Karpas-422 (cell line): ENCODE data around the gene LAIR1. TPM values are rescaled to one million over a fixed set of nuclear protein-coding genes. Genes with fewer than 3 reads are reported as not detected.

Experiments used
- DNase-seq: peaks from one replicate; pipeline ENCODE4 v3.0.0-alpha.2; 2015
- H2AFZ ChIP-seq: fragments of 200-600 bp; sonication (generic); 2 replicates; pipeline ENCODE4 v1.6.1; 2014; ENCODE audit warnings: antibody characterized with exemption, low read length, mixed read lengths
- H3K27ac ChIP-seq: fragments of 200-600 bp; sonication (generic); 2 replicates; pipeline ENCODE4 v1.5.1; 2014; ENCODE audit warnings: mild to moderate bottlenecking, low read length, moderate library complexity
- H3K27me3 ChIP-seq: fragments of 200-600 bp; sonication (generic); 2 replicates; pipeline ENCODE4 v1.6.1; 2014; ENCODE audit warnings: low read length, mixed read lengths
- H3K36me3 ChIP-seq: fragments of 200-600 bp; sonication (generic); 2 replicates; pipeline ENCODE4 v1.6.1; 2014; ENCODE audit warnings: low read length, mixed read lengths; ENCODE audit not compliant: insufficient read depth
- H3K4me1 ChIP-seq: fragments of 200-600 bp; sonication (generic); 2 replicates; pipeline ENCODE4 v1.6.1; 2014; ENCODE audit warnings: mild to moderate bottlenecking, low read length, mixed read lengths
- H3K4me2 ChIP-seq: fragments of 200-600 bp; sonication (generic); 2 replicates; pipeline ENCODE4 v1.6.1; 2014; ENCODE audit warnings: low read length, low read depth, mild to moderate bottlenecking; ENCODE audit not compliant: poor library complexity, severe bottlenecking
- H3K4me3 ChIP-seq: fragments of 200-600 bp; sonication (generic); 2 replicates; pipeline ENCODE4 v1.5.1; 2014; ENCODE audit warnings: mild to moderate bottlenecking, antibody characterized with exemption, low read length, mixed read lengths
- H3K79me2 ChIP-seq: fragments of 200-600 bp; sonication (generic); 2 replicates; pipeline ENCODE4 v1.6.1; 2014; ENCODE audit warnings: mild to moderate bottlenecking, low read length, mixed read lengths
- H3K9ac ChIP-seq: fragments of 200-600 bp; sonication (generic); 2 replicates; pipeline ENCODE4 v1.6.0; 2014; ENCODE audit warnings: low read length
- H3K9me2 ChIP-seq: fragments of 200-600 bp; sonication (generic), shearing (Covaris generic); replicated peaks from 2 replicates; pipeline ENCODE4 v1.6.0; 2014; ENCODE audit warnings: mild to moderate bottlenecking, low read length, moderate library complexity; ENCODE audit not compliant: insufficient read depth
- H3K9me3 ChIP-seq: fragments of 300-700, 200-600 bp; sonication (generic); 2 replicates; pipeline ENCODE4 v1.6.1; 2014; ENCODE audit warnings: low read length, mixed read lengths
- H4K20me1 ChIP-seq: fragments of 200-600 bp; sonication (generic); 2 replicates; pipeline ENCODE4 v1.6.1; 2014; ENCODE audit warnings: mild to moderate bottlenecking, antibody characterized with exemption, low read length, low read depth; ENCODE audit not compliant: insufficient read depth
- total RNA-seq: library from RNA; depleted of rRNA; stranded (reverse); fragments of >200 nt; shearing (Covaris generic); gene quantifications from 2 replicates; pipeline ENCODE4 v1.2.3, GENCODE V29; 2014; ENCODE audit warnings: low replicate concordance

The LAIR1 gene
- total RNA-seq, 1 experiment from 2014 or later, result 0.15 TPM

DNA sequence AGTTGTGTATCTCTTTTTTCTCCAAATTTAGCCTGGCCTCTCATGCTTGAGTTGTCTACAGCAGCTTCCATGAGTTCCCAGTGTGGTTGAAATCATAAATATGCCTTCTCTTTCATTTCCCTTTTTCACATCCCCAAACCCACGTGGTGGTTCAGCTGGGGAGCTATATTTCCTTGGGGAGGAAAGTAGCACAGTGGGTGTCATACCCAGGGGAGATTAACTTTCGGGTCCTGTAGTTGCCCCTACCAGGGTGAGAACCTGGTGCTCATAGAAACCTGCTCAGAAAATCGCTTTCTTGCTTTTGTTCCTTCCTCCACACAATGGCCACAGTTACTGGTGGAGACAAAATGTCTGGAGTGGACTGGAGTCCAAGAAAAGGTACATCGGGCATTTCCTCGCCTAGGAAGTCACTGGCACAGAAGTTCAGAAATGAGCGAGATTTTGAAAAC is 18.8 kb downstream of the LAIR1 start:
- Histone ChIP-seq H3K27me3 (no peaks in the 10 kb centered on the region), H3K4me3 (peak overlapping the region; percentile 16; the same call in 1 of the 2 replicates), H3K9me2 (no peaks in the 10 kb centered on the region), H3K4me1 (peaks cover 28% of the 10 kb centered on the region), H3K9ac (no peak overlapping the region), H3K9me3 (no peaks in the 10 kb centered on the region), H3K4me2 (peak overlapping the region; percentile 65), H3K36me3 (no peaks in the 10 kb centered on the region), H3K79me2 (no peaks in the 10 kb centered on the region), H2AFZ (no peak overlapping the region), H4K20me1 (no peaks in the 10 kb centered on the region), H3K27ac (0 out of 2 replicates have a peak overlapping the region, but pooled peaks have one; percentile 3)
- DNase-seq, result peak; percentile 87

DNA sequence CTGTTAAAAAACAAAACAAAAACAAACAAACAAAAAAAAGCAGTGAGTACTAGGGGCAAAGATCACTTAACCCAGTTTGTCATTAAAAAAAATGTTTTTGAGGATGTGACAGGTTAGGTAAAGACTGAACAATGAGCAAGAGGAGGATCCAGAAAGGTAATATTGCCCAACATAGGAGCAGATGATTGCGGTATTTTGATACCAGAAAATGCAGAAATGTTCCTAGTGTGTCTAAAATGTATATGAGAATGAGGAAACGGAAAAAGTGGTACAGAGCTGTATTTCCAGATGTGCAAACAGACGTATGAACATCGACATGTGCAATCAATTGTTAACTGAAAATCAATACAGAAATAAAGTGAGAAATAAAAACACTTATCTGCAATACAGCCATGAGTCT is 20.9 kb downstream of the LAIR1 start:
- H3K4me2 ChIP-seq, result no peak overlapping the region
- DNase-seq, result peak; percentile 52
- no peaks in the 10 kb centered on the region for H3K79me2 ChIP-seq
- peaks cover 47% of the 10 kb centered on the region for H3K4me1 ChIP-seq
- H3K36me3 ChIP-seq, result no peaks in the 10 kb centered on the region
- no peaks in the 10 kb centered on the region for H4K20me1 ChIP-seq
- H3K4me3 ChIP-seq, result no peak overlapping the region
- no peaks in the 10 kb centered on the region for H3K9me2 ChIP-seq
- no peak overlapping the region for H2AFZ ChIP-seq
- H3K27me3 ChIP-seq, result no peaks in the 10 kb centered on the region
- no peak overlapping the region for H3K27ac ChIP-seq
- H3K9me3 ChIP-seq, result no peaks in the 10 kb centered on the region
- H3K9ac ChIP-seq, result no peak overlapping the region

DNA sequence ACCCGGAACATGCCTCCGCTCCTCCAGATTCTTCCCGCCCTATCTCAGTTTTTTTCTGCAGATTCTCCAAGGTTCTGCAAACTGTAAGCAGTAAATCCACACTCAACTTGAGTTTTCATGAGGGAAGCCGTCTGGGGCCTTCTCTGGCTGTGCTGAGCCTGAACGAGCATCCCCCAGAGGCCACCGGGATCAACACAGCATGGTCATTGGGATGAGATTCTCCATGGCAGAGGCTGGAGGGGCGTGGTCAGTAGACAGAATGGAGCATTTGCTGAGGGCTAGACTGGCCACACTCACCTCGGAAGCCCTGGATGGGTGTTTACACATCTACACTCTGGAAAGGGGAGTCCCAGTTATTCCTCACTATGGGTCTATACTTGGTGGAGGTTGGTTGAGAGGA is 23.4 kb downstream of the LAIR1 start:
- Histone ChIP-seq H4K20me1 (no peaks in the 10 kb centered on the region), H3K27ac (no peak overlapping the region), H3K4me3 (no peak overlapping the region), H3K9me3 (no peaks in the 10 kb centered on the region), H3K27me3 (no peaks in the 10 kb centered on the region), H3K36me3 (no peaks in the 10 kb centered on the region), H3K4me1 (peaks cover 41% of the 10 kb centered on the region), H3K4me2 (no peak overlapping the region), H3K9ac (no peak overlapping the region), H3K9me2 (no peaks in the 10 kb centered on the region), H2AFZ (no peak overlapping the region), H3K79me2 (no peaks in the 10 kb centered on the region)
- DNase-seq, result no peak

DNA sequence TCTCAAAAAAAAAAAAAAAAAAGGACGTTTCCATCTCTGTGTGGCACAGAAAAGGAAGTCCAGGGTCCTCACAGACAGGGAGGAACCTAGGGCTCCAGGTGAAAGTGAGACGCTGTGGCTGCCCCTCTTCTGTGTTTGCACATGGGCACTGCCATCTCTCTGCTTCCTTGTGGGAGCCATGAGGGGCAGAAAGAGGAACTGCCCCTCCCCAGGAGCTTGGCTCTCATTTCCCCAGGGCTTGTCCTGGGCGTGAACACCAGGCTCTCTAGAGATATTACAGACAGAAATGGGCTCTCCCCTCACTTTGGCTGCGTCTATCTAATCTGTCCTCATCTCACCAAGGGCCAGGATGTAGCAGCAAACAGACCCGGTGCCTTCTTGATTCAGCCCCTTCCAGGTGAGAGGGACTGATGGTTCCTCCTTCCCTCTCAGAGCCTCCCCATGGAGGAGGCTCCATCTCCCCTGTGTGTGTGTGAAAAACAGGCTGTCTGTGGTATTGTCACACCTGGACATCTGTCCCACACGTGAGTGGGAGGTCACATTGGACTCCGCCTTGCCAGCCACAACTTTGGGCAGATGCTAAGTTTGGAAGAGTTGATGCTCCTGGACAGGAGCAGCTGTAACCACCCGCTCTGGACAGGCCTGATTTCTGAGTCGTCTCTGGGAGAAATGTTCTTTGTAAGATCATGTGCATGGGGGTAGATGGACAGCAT is 24.9 kb downstream of the LAIR1 start:
- H3K27me3 ChIP-seq, result no peaks in the 10 kb centered on the region
- no peaks in the 10 kb centered on the region for H3K9me3 ChIP-seq
- no peak overlapping the region for H3K27ac ChIP-seq
- H3K36me3 ChIP-seq, result no peaks in the 10 kb centered on the region
- H3K4me3 ChIP-seq, result peak overlapping the region; percentile 19; the same call in 1 of the 2 replicates
- H4K20me1 ChIP-seq, result no peaks in the 10 kb centered on the region
- peak overlapping the region; percentile 56 for H3K4me2 ChIP-seq
- no peaks in the 10 kb centered on the region for H3K79me2 ChIP-seq
- H2AFZ ChIP-seq, result no peak overlapping the region
- peak overlapping the region; percentile 38 for H3K9ac ChIP-seq
- DNase-seq, result peak; percentile 86
- H3K4me1 ChIP-seq, result peaks cover 33% of the 10 kb centered on the region
- no peaks in the 10 kb centered on the region for H3K9me2 ChIP-seq

DNA sequence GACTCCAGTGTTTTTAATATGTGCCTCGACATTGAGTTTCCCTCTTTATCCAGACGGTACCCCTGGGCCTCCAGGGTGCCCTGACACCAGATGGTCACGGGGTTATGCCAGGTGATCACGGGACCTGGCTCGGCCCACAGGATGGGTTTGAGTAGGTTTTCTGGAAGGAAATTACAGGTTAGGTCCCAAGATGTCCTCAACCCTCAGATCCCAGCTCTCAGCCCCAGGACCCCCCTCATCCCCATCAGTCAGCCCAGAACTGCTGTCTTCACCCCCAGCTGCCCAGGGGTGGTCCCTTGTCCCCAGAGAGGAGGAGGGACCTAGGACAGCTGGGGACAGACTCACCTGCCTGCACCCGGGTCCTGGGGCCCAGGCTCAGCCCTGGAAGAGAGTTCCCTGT is 26.2 kb downstream of the LAIR1 start:
- no peak overlapping the region for H3K9ac ChIP-seq
- no peak overlapping the region for H3K4me2 ChIP-seq
- H3K4me1 ChIP-seq, result peaks cover 26% of the 10 kb centered on the region
- H2AFZ ChIP-seq, result no peak overlapping the region
- H3K27ac ChIP-seq, result no peak overlapping the region
- DNase-seq, result peak; percentile 39
- H3K27me3 ChIP-seq, result 0 out of 2 replicates have a peak, but pooled peaks cover 2% of the 10 kb centered on the region
- H3K9me3 ChIP-seq, result no peaks in the 10 kb centered on the region
- H3K4me3 ChIP-seq, result no peak overlapping the region
- H3K9me2 ChIP-seq, result no peaks in the 10 kb centered on the region
- no peaks in the 10 kb centered on the region for H4K20me1 ChIP-seq
- no peaks in the 10 kb centered on the region for H3K79me2 ChIP-seq
- no peaks in the 10 kb centered on the region for H3K36me3 ChIP-seq

DNA sequence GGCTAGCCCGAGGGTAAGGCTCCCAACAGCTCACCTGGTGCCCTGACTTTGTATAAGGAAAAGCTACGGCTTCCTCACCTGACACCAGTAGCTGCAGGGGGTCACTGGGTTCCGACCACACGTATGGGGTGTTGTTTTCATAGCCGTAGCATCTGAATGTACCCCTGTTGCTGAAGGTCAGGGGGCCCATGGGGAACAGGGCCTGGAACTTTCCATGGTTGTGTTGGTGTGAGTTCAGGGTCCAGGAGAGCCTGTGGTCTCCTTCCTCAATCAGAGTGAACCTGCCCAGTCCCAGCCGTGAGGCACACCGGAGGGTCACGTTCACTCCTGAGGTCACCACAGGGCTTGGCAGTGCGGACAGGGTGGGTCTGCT is 26.9 kb downstream of the LAIR1 start:
- no peak overlapping the region for H3K4me2 ChIP-seq
- H3K27me3 ChIP-seq, result 0 out of 2 replicates have a peak, but pooled peaks cover 2% of the 10 kb centered on the region
- DNase-seq, result peak; percentile 39
- no peaks in the 10 kb centered on the region for H3K36me3 ChIP-seq
- H2AFZ ChIP-seq, result no peak overlapping the region
- no peaks in the 10 kb centered on the region for H4K20me1 ChIP-seq
- no peaks in the 10 kb centered on the region for H3K9me2 ChIP-seq
- H3K4me1 ChIP-seq, result peaks cover 21% of the 10 kb centered on the region
- H3K9ac ChIP-seq, result no peak overlapping the region
- no peaks in the 10 kb centered on the region for H3K9me3 ChIP-seq
- H3K79me2 ChIP-seq, result no peaks in the 10 kb centered on the region
- no peak overlapping the region for H3K27ac ChIP-seq
- no peak overlapping the region for H3K4me3 ChIP-seq

DNA sequence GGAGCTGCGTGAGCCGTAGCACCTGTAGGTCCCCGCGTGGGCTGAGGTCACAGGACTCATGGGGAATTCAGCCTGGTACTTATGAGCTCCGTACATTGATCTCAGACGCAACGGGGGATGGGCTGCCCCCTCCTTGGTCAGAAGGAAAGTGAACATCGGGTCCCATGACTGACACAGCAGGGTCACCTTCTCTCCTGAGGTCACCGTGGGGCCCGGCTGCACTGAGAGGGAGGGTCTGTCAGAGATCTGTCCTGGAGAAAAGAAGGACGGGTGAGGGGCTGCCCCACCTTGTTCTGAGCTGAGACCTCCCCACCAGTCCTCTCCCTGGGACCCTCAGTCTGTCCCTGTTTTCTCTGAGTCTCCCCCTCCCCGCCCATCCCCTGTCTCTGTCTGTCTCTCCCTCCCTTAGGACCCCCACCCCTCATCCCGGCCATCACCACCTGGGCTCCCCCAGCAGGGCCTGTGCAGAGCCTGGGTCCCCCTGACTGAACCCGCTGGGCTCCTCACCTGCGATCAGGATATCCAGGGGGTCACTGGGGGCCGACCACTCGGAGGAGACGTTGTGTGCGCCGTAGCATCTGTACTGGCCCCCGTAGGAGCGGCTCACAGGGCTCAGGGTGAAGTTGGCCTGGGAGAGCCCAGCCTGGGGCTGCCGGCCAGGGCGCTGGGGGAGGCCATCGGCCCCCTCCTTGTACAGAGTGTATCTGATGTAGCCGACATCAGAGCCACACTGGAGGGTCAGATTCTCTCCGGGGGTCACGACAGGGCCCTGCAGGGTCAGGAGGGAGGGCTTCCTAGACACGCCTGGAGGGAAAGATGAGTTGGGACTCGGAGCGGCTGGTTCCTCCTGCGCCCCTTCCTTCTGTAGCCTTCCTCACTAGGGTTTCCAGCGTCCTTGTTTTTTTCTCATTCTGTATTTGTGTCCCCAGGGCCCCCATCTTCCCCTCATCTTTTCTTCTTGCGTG is 27.6 kb downstream of the LAIR1 start:
- Histone ChIP-seq H3K4me1 (peaks cover 21% of the 10 kb centered on the region), H3K9ac (no peak overlapping the region), H3K27me3 (0 out of 2 replicates have a peak, but pooled peaks cover 2% of the 10 kb centered on the region), H4K20me1 (no peaks in the 10 kb centered on the region), H3K4me3 (no peak overlapping the region), H3K79me2 (no peaks in the 10 kb centered on the region), H3K9me3 (no peaks in the 10 kb centered on the region), H3K4me2 (no peak overlapping the region), H3K36me3 (no peaks in the 10 kb centered on the region), H2AFZ (no peak overlapping the region), H3K9me2 (no peaks in the 10 kb centered on the region), H3K27ac (no peak overlapping the region)
- DNase-seq, result no peak
